ENCODE measurements around the gene HRAS. TPM values are rescaled to one million over a fixed set of nuclear protein-coding genes. Genes with fewer than 3 reads are reported as not detected.

Gene HRAS
- total RNA-seq, 1 donor from 2014 or later = 43.9 TPM

- Mint-ChIP-seq H3K9me3 (no peaks in the 10 kb centered on the region), H3K27ac (no peak overlapping the region), H3K4me1 (peaks cover 7% of the 10 kb centered on the region), H3K4me3 (no peak overlapping the region), H3K36me3 (ENCODE audit: low read depth) (peaks cover 62% of the 10 kb centered on the region), H3K27me3 (no peaks in the 10 kb centered on the region)
- ChIA-PET CTCF (no interaction called here), POLR2A (no interaction called here)
- ATAC-seq (ENCODE audit: low read depth) (no peak), DNase-seq (no peak)
- intact Hi-C loops (cut with micrococcal nuclease) = no loop called here
- TF ChIP-seq CTCF (IDR thresholded peaks at IDR 0.05) = no peak
Measured at GRCh38 chr11:495537-495931, 39.8 kb downstream of the HRAS start.

- Mint-ChIP-seq H3K4me1 (peaks cover 4% of the 10 kb centered on the region), H3K27me3 (no peaks in the 10 kb centered on the region), H3K4me3 (no peak overlapping the region), H3K27ac (no peak overlapping the region), H3K9me3 (no peaks in the 10 kb centered on the region), H3K36me3 (ENCODE audit: low read depth) (peaks cover 59% of the 10 kb centered on the region)
- no peak for TF ChIP-seq CTCF (IDR thresholded peaks at IDR 0.05)
- ChIA-PET CTCF (no interaction called here), POLR2A (no interaction called here)
- ATAC-seq (ENCODE audit: low read depth) (no peak), DNase-seq (no peak)
- intact Hi-C loops (cut with micrococcal nuclease) = no loop called here
Measured at GRCh38 chr11:494761-495536, 40.4 kb downstream of the HRAS start.

- DNase-seq = no peak
- POLR2A ChIA-PET = interaction anchor here (1.9 kb wide), 1 partner anchor 44 kb away, joined by 5 read pairs; no protein-coding TSS in a partner anchor
- H3K4me3 Mint-ChIP-seq = no peak overlapping the region
Measured at GRCh38 chr11:492427-493226, 42.7 kb downstream of the HRAS start.

GRCh38 chr11:491358-491757, 44.0 kb downstream of the HRAS start:
- intact Hi-C loops (cut with micrococcal nuclease) = no loop called here
- ChIA-PET POLR2A (no interaction called here), CTCF (no interaction called here)
- Mint-ChIP-seq H3K9me3 (no peaks in the 10 kb centered on the region), H3K27me3 (no peaks in the 10 kb centered on the region), H3K4me3 (no peak overlapping the region), H3K4me1 (peaks cover 4% of the 10 kb centered on the region), H3K36me3 (ENCODE audit: low read depth) (peaks cover 43% of the 10 kb centered on the region), H3K27ac (no peak overlapping the region)
- DNase-seq (no peak), ATAC-seq (ENCODE audit: low read depth) (no peak)
- TF ChIP-seq CTCF (IDR thresholded peaks at IDR 0.05) = no peak

More at GRCh38 chr11:492427-493226, 42.7 kb downstream of the HRAS start:
- peaks cover 56% of the 10 kb centered on the region for H3K36me3 Mint-ChIP-seq (ENCODE audit: low read depth)
- no peaks in the 10 kb centered on the region for H3K27me3 Mint-ChIP-seq
- H3K9me3 Mint-ChIP-seq = no peaks in the 10 kb centered on the region
- intact Hi-C loops (cut with micrococcal nuclease) = no loop called here
- CTCF ChIA-PET = no interaction called here
- H3K4me1 Mint-ChIP-seq = peaks cover 4% of the 10 kb centered on the region
- no peak for ATAC-seq (ENCODE audit: low read depth)
- no peak overlapping the region for H3K27ac Mint-ChIP-seq
- TF ChIP-seq CTCF (IDR thresholded peaks at IDR 0.05) = no peak

GRCh38 chr11:490930-491260, 44.5 kb downstream of the HRAS start:
- ChIA-PET POLR2A (no interaction called here), CTCF (no interaction called here)
- intact Hi-C loops (cut with micrococcal nuclease) = no loop called here
- no peaks in the 10 kb centered on the region for H3K9me3 Mint-ChIP-seq
- H3K4me3 Mint-ChIP-seq = no peak overlapping the region
- no peak overlapping the region for H3K27ac Mint-ChIP-seq
- peaks cover 4% of the 10 kb centered on the region for H3K4me1 Mint-ChIP-seq
- no peak for TF ChIP-seq CTCF (IDR thresholded peaks at IDR 0.05)
- no peak for ATAC-seq (ENCODE audit: low read depth)
- H3K36me3 Mint-ChIP-seq (ENCODE audit: low read depth) = peaks cover 38% of the 10 kb centered on the region
- DNase-seq = no peak
- no peaks in the 10 kb centered on the region for H3K27me3 Mint-ChIP-seq
